ENCODE measurements around the gene HOXD10. TPM values are rescaled to one million over a fixed set of nuclear protein-coding genes. Genes with fewer than 3 reads are reported as not detected.

HOXD10 gene
- total and polyA plus RNA-seq, 7 donors: 0.23 to 46.0 (median 10.7) TPM

GRCh38 chr2:176096243-176096985 is 20.2 kb upstream of the HOXD10 start:
- H3K36me3 ChIP-seq: no peaks in the 10 kb centered on the region
- H3K27me3 ChIP-seq: peaks cover 0 to 98% (median 35%) of the 10 kb centered on the region in 3 donors
- H3K4me3 ChIP-seq: peak overlapping the region; percentile 45 to 70 (median 68)
- 13% methylated on average over 16 of the region's 16 CpGs for WGBS, 2 donors
- peaks cover 0 to 46% (median 39%) of the 10 kb centered on the region in 4 donors for H3K4me1 ChIP-seq
- peak overlapping the region in 3 of 4 donors; percentile 92 to 96 (median 94) for H3K27ac ChIP-seq
- TF ChIP-seq POLR2A (IDR thresholded peaks at IDR 0.05) (no peak), EP300 (IDR thresholded peaks at IDR 0.05) (no peak), POLR2AphosphoS5 (IDR thresholded peaks at IDR 0.05) (peak; percentile 19 to 66 (median 56))
- intact Hi-C loops (cut with DNase I): loop anchor here (2.0 to 5.0 kb wide), 3 partner anchors 16 to 929 kb away; partner anchors contain the start of gene ATF2
- DNase-seq: no peak
- H3K9me3 ChIP-seq: no peaks in the 10 kb centered on the region

GRCh38 chr2:176096986-176097819 is 19.4 kb upstream of the HOXD10 start:
- H3K4me3 ChIP-seq: peak overlapping the region; percentile 45 to 70 (median 68)
- H3K27ac ChIP-seq: peak overlapping the region in 3 of 4 donors; percentile 92 to 96 (median 94)
- peaks cover 0 to 41% (median 34%) of the 10 kb centered on the region in 4 donors for H3K4me1 ChIP-seq
- intact Hi-C loops (cut with DNase I): loop anchor here (2.0 to 5.0 kb wide), 3 partner anchors 16 to 930 kb away; partner anchors contain the start of gene ATF2
- DNase-seq: peak; percentile 92
- H3K27me3 ChIP-seq: peaks cover 0 to 98% (median 35%) of the 10 kb centered on the region in 3 donors
- no peak for TF ChIP-seq EP300 (IDR thresholded peaks at IDR 0.05)
- no peak for TF ChIP-seq POLR2A (IDR thresholded peaks at IDR 0.05)
- peak; percentile 70 to 95 (median 88) for TF ChIP-seq CTCF (IDR thresholded peaks at IDR 0.05)
- peak in 3 of 4 donors; percentile 40 to 71 (median 63) for TF ChIP-seq POLR2AphosphoS5 (IDR thresholded peaks at IDR 0.05)
- H3K9me3 ChIP-seq: no peaks in the 10 kb centered on the region
- WGBS, 2 donors: 1 to 2% methylated on average over 45 of the region's 45 CpGs
- no peaks in the 10 kb centered on the region for H3K36me3 ChIP-seq

GRCh38 chr2:176097820-176098365 is 18.7 kb upstream of the HOXD10 start:
- intact Hi-C loops (cut with DNase I): loop anchor here (2.0 to 5.0 kb wide), 3 partner anchors 17 to 931 kb away; partner anchors contain the start of gene ATF2
- peaks cover 0 to 40% (median 33%) of the 10 kb centered on the region in 4 donors for H3K4me1 ChIP-seq
- H3K27ac ChIP-seq: peak overlapping the region in 3 of 4 donors; percentile 92 to 96 (median 94)
- H3K9me3 ChIP-seq: no peaks in the 10 kb centered on the region
- WGBS, 2 donors: 3% methylated on average over 18 of the region's 18 CpGs
- H3K27me3 ChIP-seq: peaks cover 0 to 96% (median 31%) of the 10 kb centered on the region in 3 donors
- H3K4me3 ChIP-seq: peak overlapping the region; percentile 45 to 70 (median 68)
- TF ChIP-seq POLR2A (IDR thresholded peaks at IDR 0.05) (peak in 1 of 2 donors; percentile 46), POLR2AphosphoS5 (IDR thresholded peaks at IDR 0.05) (peak in 2 of 4 donors; percentile 3 to 27), CTCF (IDR thresholded peaks at IDR 0.05) (peak in 2 of 4 experiments; percentile 0 to 3), EP300 (IDR thresholded peaks at IDR 0.05) (no peak)
- H3K36me3 ChIP-seq: no peaks in the 10 kb centered on the region
- DNase-seq: no peak

- intact Hi-C loops (cut with DNase I): loop anchor here (5.0 kb wide), 2 partner anchors 846 to 931 kb away; partner anchors contain the start of gene ATF2
- H3K36me3 ChIP-seq: no peaks in the 10 kb centered on the region
- peak overlapping the region; percentile 45 to 70 (median 68) for H3K4me3 ChIP-seq
- WGBS, 2 donors: 13 to 15% methylated on average over 35 of the region's 35 CpGs
- peaks cover 0 to 95% (median 27%) of the 10 kb centered on the region in 3 donors for H3K27me3 ChIP-seq
- DNase-seq: no peak
- TF ChIP-seq POLR2AphosphoS5 (IDR thresholded peaks at IDR 0.05) (no peak), EP300 (IDR thresholded peaks at IDR 0.05) (no peak), CTCF (IDR thresholded peaks at IDR 0.05) (no peak), POLR2A (IDR thresholded peaks at IDR 0.05) (no peak)
- H3K4me1 ChIP-seq: peaks cover 0 to 40% (median 34%) of the 10 kb centered on the region in 4 donors
- H3K27ac ChIP-seq: peak overlapping the region in 3 of 4 donors; percentile 92 to 96 (median 94)
- H3K9me3 ChIP-seq: no peaks in the 10 kb centered on the region
Measured at GRCh38 chr2:176098366-176099158, 18.0 kb upstream of the HOXD10 start.
